Calu3 (cell line): ENCODE measurements around the gene HJV. TPM values are rescaled to one million over a fixed set of nuclear protein-coding genes. Genes with fewer than 3 reads are reported as not detected.

Experiments
- BruUV-seq: library from RNA; stranded (reverse); fragments of 400-500 nt; replicated peaks from 2 replicates; lab custom pipeline; 2021; lab: Mats Ljungman, UMichigan
- CTCF ChIA-PET: fragments of 300-600 bp; sonication (Branson Sonifier 250); formaldehyde crosslinking; loops from one replicate; lab custom pipeline; 2022; ENCODE audit warnings: antibody characterized with exemption; lab: Charles Lee
- DNase-seq: peaks from one replicate; pipeline ENCODE4 v3.0.0; 2022
- H3K27ac Mint-ChIP-seq: one replicate; pipeline ENCODE4 v1.8.0; 2022; ENCODE audit warnings: mixed read lengths; ENCODE audit not compliant: unreplicated experiment
- H3K27me3 Mint-ChIP-seq: one replicate; pipeline ENCODE4 v1.8.0; 2022; ENCODE audit warnings: mixed read lengths; ENCODE audit not compliant: unreplicated experiment
- H3K36me3 Mint-ChIP-seq: one replicate; pipeline ENCODE4 v1.8.0; 2022; ENCODE audit warnings: mild to moderate bottlenecking, moderate library complexity, mixed read lengths; ENCODE audit not compliant: insufficient read depth, unreplicated experiment
- H3K4me1 Mint-ChIP-seq: one replicate; pipeline ENCODE4 v1.8.0; 2022; ENCODE audit warnings: mild to moderate bottlenecking, low read depth, mixed read lengths; ENCODE audit not compliant: unreplicated experiment
- H3K4me3 Mint-ChIP-seq: one replicate; pipeline ENCODE4 v1.8.0; 2022; ENCODE audit warnings: mild to moderate bottlenecking, low read depth, moderate library complexity, mixed read lengths; ENCODE audit not compliant: unreplicated experiment
- H3K9me3 Mint-ChIP-seq: one replicate; pipeline ENCODE4 v1.8.0; 2022; ENCODE audit warnings: low read depth, mixed read lengths; ENCODE audit not compliant: unreplicated experiment
- CTCF ChIP-seq: fragments of 200-600 bp; IDR thresholded peaks from one replicate; pipeline ENCODE4 v1.8.0; 2022; ENCODE audit warnings: antibody characterized with exemption; ENCODE audit not compliant: unreplicated experiment
- intact Hi-C: fragments of 100-400 bp; cut with micrococcal nuclease; formaldehyde crosslinking; loops from one replicate; pipeline ENCODE4 v1.10.0; 2022; ENCODE audit not compliant: unreplicated experiment
- total RNA-seq: library from RNA; stranded (reverse); gene quantifications from 2 replicates; pipeline ENCODE4 v1.2.3, GENCODE V29; 2022

The HJV gene
- total RNA-seq, 1 experiment from 2014 or later = not detected

- Mint-ChIP-seq H3K4me1 (peaks cover 30% of the 10 kb centered on the region), H3K9me3 (no peaks in the 10 kb centered on the region), H3K36me3 (peaks cover 7% of the 10 kb centered on the region), H3K4me3 (no peak overlapping the region), H3K27me3 (no peaks in the 10 kb centered on the region), H3K27ac (no peak overlapping the region)
- TF ChIP-seq CTCF = no peak
- no TSS peak for BruUV-seq
- no peak for DNase-seq
- CTCF ChIA-PET = interaction anchor here (0.5 to 1.5 kb wide), 3 partner anchors 11 to 273 kb away, joined by 4 to 11 read pairs (median 5); no protein-coding TSS in a partner anchor
- intact Hi-C loops = no loop called here
Observed at GRCh38 chr1:146001709-146002108, 19.8 kb downstream of the HJV start.

DNA sequence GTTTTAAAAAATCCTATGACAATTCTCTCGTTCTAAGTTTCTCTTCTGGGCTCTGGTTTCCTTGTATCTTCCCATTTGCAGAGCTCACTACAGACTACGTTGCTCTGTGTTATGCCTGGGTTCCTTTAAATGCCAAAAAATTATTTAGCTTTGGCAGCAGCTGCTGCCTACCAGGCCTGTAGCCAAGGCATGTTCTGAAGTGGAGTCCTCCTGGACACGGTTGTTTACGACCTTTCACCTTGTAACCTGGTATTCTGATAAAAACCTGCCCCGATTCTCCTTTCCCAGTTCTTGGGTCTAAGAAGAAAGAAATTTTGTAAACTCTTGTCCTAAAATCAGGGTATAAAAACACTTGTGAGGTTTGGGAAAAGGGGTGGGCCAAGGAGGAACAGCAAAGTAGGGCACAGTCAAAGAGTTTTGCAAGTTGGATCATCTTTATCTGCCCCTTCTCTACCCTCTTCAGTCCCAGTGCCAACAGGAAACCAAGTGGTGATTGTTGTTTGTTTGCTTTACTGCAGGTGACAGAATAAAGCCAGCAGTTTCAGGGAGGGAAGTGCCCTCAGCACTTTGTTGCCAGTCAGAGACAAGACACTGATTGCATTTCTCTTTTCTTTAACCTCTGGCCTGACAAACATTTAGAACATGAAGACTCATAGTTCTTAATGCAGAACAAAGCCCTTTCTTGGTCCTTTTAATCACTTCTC is 22.1 kb downstream of the HJV start:
- no peak overlapping the region for H3K4me3 Mint-ChIP-seq
- DNase-seq = no peak
- H3K4me1 Mint-ChIP-seq = peaks cover 47% of the 10 kb centered on the region
- no peak overlapping the region for H3K27ac Mint-ChIP-seq
- BruUV-seq = no TSS peak
- no peak for TF ChIP-seq CTCF
- intact Hi-C loops = no loop called here
- H3K27me3 Mint-ChIP-seq = no peaks in the 10 kb centered on the region
- CTCF ChIA-PET = no interaction called here
- H3K36me3 Mint-ChIP-seq = peaks cover 12% of the 10 kb centered on the region
- H3K9me3 Mint-ChIP-seq = no peaks in the 10 kb centered on the region

DNA sequence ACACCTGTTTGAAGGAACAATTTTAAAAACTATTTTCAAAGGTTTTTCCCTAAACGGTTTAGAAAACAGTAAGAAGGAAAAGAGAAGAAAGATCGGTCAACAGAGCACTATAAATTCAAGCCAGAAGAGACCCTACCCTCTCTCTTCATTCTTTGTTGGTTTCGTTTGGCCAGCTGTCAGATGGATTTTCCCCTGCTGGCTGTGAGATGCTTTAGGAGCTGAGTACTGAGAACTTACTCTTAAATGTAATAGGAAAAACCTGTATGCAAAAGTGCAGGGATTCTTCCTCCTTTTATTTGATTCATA is 23.9 kb downstream of the HJV start:
- peak overlapping the region; percentile 78 for H3K4me3 Mint-ChIP-seq
- H3K27me3 Mint-ChIP-seq = no peaks in the 10 kb centered on the region
- CTCF ChIA-PET = interaction anchor here (1.1 kb wide), 1 partner anchor 19 kb away, joined by 5 read pairs; no protein-coding TSS in a partner anchor
- peaks cover 47% of the 10 kb centered on the region for H3K4me1 Mint-ChIP-seq
- intact Hi-C loops = no loop called here
- peaks cover 12% of the 10 kb centered on the region for H3K36me3 Mint-ChIP-seq
- no peak for TF ChIP-seq CTCF
- BruUV-seq = no TSS peak
- H3K27ac Mint-ChIP-seq = no peak overlapping the region
- H3K9me3 Mint-ChIP-seq = no peaks in the 10 kb centered on the region
- no peak for DNase-seq

GRCh38 chr1:145997016-145997717 is 24.4 kb downstream of the HJV start:
- Mint-ChIP-seq H3K36me3 (peaks cover 12% of the 10 kb centered on the region), H3K27me3 (no peaks in the 10 kb centered on the region)
- CTCF ChIA-PET = interaction anchor here (1.4 to 1.5 kb wide), 2 partner anchors 18 to 105 kb away, joined by 3 to 4 read pairs; no protein-coding TSS in a partner anchor

More at GRCh38 chr1:145997016-145997717, 24.4 kb downstream of the HJV start:
- no TSS peak for BruUV-seq
- peaks cover 47% of the 10 kb centered on the region for H3K4me1 Mint-ChIP-seq
- intact Hi-C loops = no loop called here
- no peak for DNase-seq
- peak overlapping the region; percentile 83 for H3K27ac Mint-ChIP-seq
- peak overlapping the region; percentile 78 for H3K4me3 Mint-ChIP-seq
- no peak for TF ChIP-seq CTCF
- no peaks in the 10 kb centered on the region for H3K9me3 Mint-ChIP-seq
